GM18519 (cell line): Measurements from ENCODE around the gene ATP2B3.

Source experiments
- ATAC-seq: cut with Tn5 transposase; IDR thresholded peaks from one replicate; pipeline ENCODE4 v1.9.1; 2021; ENCODE audit warnings: mild to moderate bottlenecking, moderate library complexity; ENCODE audit not compliant: unreplicated experiment, low FRiP score

ATP2B3 gene

DNA sequence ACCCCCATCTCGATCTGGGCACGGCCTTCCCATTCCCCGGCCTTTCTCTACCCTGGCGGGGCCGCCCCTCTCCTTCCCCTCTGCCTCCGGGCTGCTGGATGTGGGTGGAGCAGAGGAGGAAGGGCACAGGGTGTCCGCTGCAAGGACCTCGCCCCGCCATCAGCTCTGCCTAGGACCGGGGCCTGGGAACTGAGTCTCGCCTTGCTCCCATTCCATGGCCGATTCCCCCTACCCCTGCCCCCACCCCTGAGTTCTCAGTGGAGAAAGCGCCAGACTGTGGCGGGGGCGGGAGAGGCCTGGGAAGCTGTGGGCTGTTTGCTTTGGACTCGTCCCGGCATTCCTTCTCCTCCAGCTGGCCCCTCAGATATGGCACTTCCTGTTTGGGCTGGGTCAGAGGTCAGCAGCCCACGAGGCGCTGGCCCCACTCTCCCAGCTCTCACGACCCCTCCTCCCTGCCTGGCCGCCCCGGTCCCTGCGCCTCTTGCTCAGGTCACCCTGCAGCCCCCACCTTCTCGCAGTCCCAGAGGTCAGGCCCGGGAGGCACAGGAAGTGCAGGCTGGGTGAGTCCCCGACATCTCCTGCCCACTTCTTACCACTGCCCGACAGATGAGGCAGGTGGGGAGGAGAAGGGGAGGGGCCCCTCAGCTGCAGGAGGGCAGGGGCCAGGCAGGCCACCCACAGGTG, 29.1 kb upstream of the ATP2B3 start:
- no peak for ATAC-seq

DNA sequence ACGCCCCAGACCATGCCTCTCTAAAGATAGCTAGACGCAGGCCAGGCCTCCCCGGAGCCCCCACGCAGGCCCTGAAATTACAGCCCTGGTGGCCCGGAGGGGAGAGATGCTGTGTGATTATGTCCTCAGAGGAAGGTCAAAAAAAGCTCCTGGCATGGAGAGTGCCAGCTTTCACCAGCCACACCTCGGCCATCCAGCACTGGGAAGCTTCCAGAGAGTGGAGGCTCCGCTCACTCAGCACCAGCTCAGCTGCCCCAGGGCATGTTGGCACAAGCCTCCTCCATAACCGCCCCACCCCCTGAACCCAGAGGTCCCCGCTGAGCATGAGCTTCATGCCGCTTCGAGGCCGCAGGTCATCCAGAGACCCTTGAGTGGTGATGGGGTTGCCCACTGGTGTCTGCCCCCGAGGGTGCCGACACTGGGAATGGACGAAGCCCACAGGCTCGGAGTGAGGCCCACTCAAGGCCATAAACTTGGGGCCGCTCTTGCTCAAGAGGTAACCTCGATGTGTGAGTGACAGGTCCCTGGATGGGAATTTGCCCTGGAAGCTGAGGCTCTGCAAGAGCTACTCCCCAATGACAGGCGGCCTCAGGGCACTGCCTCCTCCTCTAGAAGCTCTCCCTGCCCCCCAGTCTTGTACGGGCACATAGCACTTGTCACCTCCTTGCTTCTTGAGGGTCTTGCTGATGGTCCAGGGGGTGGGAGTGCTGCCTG, 27.1 kb upstream of the ATP2B3 start:
- ATAC-seq = no peak

DNA sequence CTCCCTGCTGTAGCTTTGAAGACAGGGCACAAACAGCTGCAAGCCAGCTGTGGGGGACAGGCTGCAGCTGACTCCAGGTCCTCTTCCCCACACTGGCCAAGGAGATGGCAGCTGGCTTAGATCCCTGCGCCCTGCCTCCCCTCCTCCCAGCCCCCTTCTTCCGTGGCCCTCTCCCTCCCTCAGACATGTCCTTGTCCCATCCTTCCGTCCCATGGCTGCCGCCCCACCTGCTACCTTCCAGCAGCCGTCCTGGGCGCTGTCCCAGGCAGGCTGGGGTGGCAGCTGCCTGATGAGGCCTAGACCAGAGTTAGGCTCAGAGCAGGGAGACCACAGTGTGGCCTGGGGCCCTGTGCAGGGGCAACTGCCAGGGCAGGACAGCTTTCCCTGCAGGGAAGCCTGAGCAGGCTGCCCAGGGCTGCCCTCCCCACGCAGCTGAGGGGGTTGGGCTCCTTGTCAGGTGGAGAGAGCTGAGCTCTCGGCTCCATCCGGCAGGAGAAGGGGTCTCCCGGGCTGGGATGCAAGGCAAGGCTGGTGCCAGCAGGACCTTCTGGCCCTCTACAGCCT, 26.0 kb upstream of the ATP2B3 start:
- no peak for ATAC-seq

DNA sequence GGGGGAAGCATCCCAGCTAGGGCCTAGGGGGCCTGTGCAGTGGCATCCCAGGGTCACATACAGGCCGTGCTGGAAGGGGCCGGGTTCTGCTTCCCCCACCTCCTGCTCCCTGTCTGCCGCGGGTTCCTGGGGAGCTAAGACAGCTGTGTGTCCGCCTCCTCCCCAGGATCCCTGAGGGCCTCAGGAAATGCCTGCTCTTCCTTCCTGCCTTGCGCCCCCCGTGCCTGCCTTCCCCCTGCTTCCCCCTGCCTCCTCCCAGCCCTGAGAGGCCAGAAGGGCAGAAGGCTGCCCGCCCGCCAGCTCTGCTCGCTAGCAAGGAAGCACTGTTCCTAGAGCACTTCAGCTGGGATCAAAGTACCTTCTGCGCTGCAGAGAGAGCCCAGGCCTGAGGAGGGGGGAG, 25.5 kb upstream of the ATP2B3 start:
- no peak for ATAC-seq

DNA sequence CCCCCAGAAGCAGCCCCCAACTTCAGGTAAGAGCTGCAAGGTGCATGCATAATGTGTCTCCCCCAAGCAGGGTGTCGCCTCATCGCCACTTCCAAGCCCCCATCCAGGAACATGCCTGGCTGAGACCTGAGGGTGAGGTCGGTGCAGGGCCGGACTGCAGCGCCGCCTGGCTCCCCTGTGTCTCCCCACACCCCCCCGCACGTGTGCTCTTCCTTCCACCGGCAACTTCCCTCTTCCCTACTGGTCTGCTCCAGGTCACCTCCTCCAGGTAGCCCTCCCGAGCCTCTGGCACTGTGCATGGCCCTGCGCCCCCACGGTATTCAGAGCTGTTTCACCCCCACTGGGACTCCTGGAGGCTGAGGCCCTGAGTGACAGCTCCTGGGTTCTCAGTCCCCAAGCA, 24.9 kb upstream of the ATP2B3 start:
- no peak for ATAC-seq

DNA sequence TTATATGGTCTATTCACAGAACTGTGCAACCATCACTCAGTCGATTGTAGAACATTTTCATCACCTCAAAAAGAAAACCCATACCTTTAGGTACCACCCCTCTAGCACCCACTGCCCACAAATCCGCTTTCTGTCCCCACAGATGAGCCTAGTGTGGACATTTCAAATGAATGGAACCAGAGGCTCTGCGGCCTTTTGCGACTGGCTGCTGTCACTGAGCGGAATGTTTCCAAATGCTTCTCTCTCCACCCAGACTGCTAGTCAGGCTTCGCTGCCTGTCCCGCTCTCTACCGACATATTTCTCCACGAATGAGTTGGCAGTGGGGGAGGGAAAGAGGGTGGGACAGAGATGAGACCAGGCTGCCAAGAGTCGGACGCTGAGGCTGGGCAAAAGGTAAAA, 24.4 kb upstream of the ATP2B3 start:
- no peak for ATAC-seq

DNA sequence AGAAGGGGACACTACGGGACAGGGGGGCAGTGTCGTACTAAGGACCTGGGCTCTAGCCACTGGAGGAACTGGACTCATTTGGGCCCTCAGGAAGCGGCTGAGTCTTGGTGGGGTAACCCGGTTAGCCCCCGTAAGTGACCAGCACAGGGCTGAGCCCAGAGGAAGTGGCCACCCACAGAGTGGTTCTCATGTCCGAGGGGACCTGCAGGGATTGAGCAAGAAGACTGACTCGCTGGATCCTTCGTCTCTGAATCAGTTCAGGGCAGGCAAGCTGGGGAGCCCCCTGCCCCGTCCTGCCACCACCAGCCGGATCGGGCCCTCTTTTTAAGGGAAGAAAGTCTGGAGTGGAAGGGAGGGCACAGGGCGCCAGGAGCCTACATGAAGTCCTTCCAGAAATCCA, 23.4 kb upstream of the ATP2B3 start:
- ATAC-seq = no peak

DNA sequence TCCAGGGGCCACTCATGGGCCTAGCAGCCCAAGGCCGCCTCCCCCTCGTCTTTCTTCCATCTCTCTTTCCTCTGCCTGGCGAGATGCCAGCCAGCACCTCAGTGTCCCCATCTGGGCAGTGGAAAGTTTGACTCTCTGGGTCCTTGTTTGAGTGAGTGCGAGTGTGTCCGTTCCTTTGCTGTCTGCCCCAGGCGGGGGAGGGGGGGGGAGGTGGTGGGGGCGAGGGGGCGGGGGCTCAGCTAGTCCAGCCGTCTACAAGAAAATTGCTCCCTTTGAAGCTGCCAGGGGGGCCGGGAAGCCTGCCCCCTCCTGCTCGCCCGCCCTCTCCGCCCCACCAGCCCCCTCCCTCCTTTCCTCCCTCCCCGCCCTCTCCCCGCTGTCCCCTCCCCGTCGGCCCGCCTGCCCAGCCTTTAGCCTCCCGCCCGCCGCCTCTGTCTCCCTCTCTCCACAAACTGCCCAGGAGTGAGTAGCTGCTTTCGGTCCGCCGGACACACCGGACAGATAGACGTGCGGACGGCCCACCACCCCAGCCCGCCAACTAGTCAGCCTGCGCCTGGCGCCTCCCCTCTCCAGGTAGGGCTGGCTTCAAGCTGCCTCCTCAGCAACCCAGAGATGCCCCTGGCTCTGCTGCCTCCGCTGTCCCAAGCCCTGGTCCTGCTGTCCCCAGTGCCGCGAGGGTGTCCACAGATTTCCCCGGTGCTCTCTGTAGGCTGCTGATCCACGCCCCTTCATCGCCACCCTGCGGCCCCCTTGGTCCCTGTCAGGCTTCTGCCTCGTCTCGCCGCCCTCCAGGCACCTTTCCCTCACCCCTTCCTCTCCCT, 22.7 kb upstream of the ATP2B3 start, which contains the start of gene BGN:
BGN (plus strand) TSS at position 440 of the 821 bp plus-strand sequence. CDS start 9,652 bp downstream, outside the sequence.
- no peak for ATAC-seq

DNA sequence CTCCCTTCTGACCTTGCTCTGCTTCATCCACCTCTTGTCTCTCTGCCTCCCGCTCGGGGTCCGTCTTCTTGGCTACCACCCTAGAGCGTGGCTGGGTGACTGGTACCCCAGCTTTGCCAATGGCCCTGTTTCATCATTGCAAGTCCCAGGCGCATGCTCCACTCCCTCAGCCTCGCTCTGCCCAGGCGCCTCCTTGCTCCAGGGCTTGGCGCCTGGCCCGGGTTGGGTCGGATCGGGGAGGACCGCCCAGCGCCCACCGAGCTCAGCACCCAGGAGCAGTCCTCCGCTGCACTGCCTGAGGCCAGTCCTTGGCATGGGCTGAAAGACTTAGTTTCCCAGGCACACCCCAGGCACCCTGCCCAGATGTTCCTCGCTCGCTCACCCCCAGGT, 22.1 kb upstream of the ATP2B3 start:
- ATAC-seq = no peak

DNA sequence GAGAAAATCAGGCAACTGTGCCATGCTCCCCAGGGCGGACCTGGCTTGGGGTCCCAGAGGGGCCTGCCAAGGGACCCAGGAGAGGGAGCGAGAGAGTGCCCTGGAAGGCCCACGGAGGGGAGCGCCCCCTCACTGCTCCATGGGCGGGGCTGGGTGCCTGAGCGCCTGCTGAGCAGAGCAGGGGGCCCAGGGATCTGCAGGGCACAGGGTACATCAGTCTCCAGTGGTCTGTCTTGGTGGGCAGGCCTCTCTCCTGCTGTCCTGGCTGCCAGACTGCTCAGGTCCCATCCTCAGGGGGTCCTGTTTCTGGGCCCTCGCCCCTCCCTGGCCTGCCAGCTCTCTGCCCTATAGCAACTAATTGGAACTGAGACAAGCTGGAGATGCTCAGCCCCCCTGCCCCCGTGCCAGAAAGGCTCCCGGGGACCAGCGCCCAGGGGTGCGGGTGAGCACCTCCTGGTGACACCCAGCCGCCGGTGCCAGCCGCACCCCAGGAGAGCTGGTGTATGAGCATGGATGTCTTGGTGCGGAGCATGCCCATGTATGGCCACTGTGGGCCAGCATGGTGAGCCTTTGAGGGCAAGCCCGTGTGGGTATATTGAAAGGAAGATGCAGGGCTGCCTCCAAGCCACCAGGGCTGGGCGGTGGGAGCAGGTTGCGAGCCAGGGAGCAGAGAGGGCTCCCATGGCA, 21.4 kb upstream of the ATP2B3 start:
- no peak for ATAC-seq

DNA sequence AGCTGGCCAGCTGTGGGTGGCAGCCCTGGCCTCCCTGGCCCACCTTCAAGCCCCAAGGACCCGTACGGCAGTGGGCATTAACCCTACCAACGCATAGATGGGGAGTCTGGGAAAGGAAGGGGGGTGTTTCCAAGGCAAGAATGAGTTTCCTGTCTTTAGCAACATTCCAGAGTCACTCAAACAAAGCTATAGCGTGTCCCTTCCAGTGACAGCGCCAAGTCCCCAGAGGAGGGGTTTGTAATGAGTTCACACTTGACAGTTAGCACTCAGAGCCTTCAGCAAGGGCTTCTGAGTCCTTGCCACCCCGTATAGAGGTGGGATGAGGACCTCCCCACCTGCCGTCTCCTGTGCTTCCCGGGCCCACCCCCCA, 20.9 kb upstream of the ATP2B3 start:
- ATAC-seq = no peak

DNA sequence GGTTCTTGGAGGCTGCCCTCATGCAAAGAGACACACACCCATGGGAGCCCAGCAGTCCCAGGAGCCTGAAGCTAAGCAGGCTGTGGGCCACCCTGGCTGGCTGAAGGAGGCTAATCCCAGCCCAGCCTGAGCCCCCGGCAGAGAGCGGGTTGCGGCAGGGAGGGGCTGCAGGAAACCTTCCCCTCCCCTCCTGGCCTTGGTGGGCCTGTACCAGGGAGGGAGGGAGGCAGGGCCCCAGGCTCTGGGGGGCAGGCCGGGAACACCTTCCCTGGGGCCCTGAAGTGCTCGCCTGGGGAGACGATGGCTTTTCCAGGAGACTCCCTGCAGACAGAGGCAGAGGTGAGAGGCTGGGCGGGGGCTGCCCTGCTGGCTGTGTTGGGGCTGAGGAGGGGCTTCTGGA, 19.0 kb upstream of the ATP2B3 start:
- ATAC-seq = no peak

DNA sequence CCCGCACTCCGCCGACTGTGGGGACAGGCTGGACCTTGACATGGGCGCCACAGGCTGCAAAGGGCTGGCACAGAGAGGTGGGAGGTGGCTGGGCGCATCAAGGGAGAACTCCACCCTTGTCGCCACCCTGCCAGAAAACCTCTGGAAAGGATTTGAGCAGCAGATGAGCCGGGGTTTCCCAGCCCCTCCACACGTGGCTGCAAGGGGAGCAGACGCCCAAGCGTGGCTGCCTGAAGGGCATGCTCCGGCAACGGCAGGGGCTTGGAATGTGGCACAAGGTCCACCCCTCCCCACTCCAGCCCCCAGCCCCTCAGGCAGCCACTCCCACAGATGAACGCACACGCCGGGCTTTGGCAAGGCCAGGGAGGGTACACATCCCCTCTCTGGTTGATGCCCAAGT, 18.1 kb upstream of the ATP2B3 start:
- no peak for ATAC-seq

DNA sequence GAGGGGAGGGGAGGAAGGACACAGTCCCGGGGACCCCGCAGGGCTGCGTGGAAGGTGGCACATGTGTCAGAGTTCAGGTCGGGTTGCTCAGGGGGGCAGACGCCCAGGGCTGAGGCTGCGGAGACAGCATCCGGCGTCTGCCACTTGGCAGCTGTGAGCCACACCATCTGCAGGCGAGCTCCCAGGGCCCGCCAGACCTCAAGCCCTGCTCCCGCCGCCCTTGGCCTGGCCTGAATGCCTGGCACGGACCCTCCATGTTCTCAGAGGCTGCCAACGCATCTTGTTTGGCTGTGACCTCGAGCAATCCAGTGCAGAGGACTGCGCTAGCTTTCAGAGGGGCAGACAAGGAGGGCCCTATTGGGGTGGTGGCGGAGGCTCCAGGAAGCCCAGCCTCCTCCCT, 17.6 kb upstream of the ATP2B3 start:
- no peak for ATAC-seq

DNA sequence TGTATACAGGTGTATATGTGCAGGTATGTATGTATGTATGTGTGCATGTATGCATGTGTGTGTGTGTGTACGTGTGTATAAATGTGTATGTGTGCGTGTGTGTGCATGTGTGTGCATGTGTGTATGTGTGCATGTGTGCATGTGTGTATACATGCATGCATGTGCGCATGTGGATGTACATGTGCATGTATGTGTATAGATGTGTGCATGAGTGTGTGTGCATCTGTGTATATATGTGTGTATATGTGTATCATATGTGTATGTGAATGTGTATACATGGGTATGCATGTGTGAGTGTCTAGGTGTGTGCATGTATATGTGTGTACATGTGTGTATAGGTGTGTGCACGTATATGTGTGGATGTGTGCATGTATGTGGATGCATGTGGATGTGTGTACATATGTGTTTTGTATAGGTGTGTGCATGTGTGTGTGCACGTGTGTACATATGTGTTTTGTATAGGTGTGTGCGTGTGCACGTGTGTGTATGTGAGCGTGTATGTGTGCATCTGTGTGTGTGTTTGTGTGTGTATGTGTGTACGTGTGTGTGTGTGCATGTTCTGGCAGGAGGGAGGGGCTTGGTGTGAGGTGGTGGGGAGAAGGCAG, 16.7 kb upstream of the ATP2B3 start:
- ATAC-seq = no peak

DNA sequence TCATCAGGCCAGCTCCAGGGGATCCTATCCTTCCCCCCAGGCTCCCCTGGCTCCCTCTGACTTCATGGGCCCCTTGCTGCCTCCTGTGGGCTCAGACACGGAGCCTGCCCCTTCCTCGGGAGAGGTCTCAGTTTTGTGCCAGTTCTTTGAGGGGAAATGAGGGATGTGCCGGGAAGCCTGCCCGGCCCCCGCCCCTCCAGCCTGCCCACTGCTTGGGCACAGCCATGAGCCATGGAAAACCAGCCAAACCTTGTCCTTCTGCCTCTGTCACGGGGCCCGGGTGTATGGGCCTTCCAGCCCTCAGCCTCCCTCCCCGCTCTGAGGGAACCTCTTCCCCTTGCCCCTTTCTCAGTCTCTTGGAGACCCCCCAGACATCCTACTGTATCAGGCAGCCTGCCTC, 15.9 kb upstream of the ATP2B3 start:
- no peak for ATAC-seq

DNA sequence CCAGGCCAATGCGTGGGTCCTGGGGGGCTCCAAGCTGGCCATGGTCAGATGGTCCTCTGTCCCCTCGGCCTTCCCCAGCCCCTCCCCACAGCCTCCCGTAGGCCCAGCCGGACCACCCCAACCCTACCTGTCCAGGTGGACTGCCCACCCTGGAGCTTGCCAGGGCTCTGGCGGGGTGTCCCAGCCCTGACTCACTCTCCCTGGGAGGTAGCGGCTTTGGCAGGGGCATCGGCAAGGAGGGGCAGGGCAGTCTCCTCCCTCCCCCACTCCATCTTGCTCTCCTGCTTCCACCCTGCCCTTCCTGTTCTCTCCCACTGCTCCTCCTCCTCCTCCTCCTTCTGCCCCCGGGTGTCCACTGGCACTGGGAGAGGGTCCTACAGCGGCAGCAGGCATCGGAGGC, 15.3 kb upstream of the ATP2B3 start:
- ATAC-seq = no peak

DNA sequence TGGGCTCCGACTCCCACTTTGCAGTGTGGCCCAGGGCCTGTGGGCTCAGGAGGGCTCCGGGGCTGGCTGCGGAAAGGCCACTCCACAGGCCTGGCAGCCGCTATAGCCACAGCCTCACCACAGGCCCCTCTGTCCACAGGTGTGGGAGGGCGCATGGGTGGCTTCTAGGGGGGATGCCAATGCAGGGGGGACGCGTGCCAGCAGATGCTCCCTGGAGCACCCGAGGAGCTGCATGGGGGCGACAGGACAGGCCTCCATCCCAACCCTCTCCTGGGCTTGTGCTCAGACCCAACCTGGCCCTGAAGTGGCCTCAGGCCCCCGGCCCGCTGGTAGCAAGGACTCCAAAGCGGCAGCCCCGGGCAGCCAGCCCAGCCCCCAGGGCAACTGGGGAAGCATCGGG, 14.6 kb upstream of the ATP2B3 start:
- ATAC-seq = no peak

DNA sequence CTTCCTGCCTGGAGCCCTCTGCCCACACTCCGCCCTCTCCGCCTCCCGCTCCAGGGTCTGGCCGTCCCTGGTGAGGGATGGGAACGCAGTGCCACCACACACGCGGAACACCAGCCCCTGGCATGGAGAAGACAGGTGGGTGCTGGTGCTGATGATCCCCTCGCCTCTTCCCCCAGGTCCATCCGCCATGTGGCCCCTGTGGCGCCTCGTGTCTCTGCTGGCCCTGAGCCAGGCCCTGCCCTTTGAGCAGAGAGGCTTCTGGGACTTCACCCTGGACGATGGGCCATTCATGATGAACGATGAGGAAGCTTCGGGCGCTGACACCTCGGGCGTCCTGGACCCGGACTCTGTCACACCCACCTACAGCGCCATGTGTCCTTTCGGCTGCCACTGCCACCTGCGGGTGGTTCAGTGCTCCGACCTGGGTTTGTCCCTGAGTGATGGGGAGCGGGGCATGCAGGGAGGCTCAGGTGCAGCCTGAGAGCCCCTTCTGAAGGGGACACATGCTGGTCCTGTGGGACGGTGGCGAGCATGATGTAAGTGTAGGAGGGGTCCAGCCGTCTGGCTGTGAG, 12.9 kb upstream of the ATP2B3 start:
- ATAC-seq = no peak

DNA sequence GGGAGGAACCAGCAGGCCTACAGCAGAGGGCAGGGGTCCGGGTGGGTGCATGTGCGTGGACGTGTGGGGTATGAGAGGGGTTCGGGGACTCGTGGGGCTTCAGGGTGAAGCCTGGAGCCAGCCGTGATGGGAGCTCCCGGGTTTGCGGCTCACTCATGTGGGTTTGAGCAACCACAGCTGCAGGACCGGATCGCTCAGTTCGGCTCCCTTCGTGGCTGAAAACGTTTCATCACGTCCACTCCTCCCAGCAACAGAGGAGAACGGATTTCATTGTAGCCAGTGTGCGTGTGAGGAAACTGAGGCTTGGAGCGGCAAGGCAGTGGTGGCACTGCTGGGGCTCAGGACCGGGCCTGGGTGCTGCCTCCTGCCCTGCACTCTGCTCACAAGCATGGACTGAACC, 12.1 kb upstream of the ATP2B3 start:
- ATAC-seq = no peak
